Middle frontal gyrus (tissue), 1 donor: ENCODE measurements around the gene BMPR1B.

Experiments used
- DNase-seq: peaks from one replicate; pipeline ENCODE4 v3.0.0-alpha.2; 2015; ENCODE audit warnings: low spot score; ENCODE audit errors: extremely low spot score

Gene BMPR1B

DNA sequence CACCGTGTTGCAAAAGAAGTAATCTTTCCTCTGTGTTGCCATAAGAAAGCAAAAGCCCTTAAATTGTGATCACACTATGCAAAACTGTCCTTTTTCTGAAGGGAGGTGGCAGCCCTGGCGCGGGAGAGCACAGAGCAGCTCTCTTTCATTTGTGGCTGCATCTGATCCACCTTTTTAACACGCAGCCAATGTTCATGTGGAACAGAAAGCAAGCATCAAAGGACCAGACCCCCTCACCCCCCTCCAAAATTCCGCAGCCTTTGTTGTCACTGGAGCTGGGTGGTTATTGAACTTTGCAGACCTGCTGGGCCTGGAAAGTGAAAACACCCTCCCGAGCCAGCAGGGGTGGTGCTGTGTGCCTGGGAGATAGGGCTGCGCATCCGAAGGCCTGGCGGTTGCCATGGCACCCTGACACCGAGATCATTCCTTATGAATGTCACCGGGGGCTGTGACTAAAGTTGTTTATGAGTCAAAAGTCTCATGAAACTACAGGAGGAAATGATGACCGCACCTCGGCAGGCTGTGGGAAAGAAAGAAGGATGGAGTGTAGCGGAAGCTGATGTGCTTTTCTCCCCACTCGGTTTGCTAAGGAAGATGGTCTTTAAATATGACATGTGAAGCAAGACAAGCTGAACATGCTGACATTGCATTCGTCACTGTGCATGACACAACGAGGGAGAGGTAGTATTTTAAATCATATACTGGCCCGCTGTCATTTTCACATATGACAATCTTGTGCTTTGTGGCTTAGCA lies 423.7 kb downstream of the BMPR1B start:
- DNase-seq, result no peak

DNA sequence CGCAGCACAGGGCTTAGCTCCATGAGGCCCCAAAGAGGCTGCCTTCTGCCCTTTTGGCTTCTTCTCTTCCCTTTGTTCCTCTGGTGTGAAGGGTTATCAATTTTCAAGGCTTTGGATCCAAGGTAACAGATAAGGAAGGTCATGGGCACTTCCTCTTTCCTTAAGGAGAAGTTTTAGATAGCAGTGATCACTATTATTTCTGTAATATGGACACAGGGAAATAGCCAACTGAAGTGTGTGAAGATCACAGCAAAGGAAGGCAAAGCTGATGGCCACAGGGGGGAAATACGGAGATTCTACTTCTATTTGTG lies 424.2 kb downstream of the BMPR1B start:
- no peak for DNase-seq

DNA sequence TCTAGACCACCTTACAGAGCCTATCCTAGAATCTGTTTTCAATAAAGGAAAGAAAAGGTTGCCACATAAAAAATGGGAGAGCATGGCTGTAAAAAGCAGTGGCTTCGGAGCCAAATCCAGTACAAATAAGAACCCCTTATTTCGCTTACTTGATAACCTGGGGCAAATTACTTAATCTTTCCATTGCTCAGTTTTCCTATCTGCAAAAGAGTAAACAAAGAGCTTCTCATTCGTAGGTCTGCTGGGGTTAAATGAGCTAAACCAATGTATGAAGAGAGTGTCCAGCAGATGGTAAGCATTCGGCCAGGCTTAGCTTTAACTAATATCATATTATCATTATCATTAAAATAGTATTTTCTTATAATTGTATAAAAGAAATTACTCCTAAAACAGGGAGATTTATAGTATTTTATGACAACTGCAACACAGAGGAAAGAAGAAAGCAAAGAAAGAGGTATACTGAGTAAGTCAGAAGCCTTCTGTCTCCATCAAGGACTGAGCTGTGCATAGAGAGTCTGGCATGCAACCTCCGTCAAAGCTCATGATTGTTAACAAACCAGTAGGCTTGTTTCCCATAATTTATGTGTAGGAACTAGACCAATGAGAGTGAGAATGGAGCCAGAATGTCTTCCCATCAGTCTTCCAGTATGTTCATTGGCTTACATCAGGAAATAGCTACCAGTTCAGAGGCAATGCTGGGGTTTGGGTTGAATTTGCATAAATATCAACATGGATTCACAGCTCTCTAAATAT lies 426.1 kb downstream of the BMPR1B start:
- no peak for DNase-seq

DNA sequence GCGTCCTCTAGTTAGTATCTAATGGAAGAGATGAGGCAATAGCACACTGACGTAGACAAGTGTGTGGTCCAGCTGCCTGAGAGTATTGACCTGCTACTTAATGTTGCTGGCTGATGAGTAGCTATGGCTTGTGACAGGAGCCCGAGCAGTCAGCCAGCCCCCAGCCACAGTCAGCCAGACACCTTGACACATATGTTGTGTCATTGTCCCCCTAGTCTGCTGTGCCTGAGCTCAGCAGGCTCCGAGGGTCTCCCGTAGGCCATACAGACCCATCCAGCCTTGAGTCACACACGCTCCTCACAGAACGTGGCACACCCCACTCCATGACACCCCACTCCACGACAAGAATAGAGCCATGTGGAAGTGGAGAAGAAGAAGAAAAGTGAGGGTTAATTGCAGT lies 428.9 kb downstream of the BMPR1B start:
- no peak for DNase-seq

DNA sequence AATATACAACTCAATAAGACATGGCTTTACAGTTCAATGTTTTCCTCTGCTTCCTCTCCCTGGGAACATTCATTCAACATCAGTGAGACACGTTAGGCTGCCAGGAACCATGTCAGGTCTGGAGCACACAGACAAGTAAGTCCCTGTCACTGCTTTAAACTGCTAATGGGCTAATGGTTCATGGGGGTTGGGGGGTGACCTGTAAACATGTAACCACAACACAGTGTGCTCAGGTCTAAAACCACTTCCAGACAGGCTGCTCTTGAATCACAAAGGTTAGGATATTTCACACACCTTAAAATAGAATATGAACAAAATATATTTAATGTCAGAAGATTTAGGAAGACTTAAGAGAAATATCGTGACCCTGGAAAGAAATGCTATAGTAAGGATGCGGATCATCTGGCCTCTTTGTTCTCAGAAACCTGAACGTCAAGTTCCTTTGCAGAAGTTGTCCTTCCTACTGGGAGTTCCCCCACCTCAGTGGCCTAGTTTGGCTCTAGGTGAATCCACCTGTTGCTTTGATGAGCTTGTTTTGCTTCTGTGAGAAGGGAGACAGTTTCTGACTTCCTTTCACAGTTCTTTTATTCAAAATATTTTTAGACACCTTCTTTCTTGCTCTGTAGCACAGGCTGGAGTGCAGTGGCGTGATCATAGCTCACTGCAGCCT lies 431.1 kb downstream of the BMPR1B start:
- DNase-seq, result no peak

DNA sequence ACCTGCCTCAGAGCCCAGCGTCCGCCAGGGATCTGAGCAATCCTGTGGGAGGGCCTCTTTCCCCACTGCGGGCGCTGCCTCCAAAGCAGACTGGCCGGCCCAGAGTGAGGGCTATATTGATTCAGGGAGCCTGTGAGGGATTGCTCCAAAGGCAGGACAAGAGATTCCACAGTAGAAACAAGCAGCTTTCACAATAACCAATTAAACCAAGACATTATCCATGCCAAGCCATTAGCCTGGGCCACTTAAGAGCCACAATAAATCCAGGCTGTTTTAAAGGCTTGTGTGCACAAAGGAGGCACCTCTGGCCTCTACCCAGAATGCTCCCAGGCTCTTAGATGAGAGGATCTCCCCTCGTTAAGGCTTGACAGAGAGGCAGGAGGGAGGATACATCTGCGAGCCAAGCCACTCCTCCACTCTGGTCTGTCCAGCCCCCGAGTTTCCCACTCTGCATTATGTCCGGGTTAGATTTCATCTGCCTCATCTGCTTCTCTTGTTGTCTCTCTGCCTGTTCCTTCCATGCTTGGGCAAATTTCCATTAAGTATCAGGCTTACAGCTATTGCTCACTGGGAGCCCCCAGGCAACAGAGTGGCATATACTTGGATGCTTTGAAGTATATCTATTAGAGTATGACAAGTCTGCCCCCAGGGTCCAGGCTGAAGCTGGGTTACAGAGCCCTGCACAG lies 433.1 kb downstream of the BMPR1B start:
- no peak for DNase-seq

DNA sequence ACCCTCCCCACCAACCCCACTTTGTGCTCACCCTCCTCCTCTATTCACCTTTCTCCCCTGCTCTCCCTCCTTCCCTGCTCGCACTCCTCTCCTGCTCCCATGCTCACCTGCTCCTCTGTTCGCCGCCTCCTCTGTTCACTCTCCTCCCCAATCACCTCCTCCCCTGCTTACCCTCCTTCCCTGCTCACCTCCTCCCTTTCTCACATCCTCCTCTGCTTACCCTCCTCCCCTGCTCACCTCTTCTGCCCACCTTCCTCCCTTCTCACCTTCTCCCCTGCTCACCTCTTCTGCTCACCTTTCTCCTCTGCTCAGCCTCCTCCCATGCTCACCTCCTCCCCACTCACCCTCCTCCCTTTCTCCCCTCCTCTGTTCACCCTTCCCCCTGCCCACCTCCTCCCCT lies 433.8 kb downstream of the BMPR1B start:
- DNase-seq, result no peak

DNA sequence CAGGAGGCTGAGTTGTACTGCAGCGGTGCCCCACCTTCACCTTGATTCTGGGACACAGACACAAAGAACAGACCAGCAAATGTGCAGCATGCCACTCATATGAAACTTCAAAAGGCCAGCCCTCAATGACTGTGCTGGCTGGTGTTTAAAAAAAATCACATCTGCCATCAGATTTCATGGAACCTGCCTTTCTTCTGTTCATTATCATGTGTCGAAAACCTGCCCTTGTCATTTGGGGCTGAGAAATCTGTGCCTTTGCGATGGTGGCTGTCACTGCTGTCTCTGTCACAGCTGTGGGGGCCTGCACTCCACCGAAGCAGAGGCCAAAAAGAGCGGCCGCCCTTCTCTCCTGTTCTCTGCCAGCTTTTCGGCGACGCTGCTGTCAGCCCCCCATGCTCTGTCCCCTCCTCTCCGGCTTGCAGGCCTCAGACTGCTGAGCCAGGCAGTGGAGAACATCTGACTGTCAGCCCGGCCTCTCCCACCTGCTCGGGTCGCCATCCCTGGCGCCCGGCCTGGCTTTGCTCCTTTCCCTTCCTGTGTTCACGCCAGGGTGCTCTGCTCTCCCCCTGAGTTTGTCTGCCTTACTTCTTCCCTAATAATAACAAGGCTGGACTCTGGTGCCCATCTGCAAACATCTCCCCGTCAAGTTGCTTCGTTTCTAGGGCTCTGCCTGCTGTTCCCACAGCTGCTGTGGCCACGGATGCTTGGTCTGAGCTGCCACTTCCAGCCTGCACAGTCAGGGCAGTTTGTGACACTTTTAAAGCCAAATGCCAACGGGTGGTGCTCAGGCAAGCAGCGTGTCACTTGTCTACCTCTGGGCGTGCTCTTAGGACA lies 435.9 kb downstream of the BMPR1B start:
- no peak for DNase-seq

DNA sequence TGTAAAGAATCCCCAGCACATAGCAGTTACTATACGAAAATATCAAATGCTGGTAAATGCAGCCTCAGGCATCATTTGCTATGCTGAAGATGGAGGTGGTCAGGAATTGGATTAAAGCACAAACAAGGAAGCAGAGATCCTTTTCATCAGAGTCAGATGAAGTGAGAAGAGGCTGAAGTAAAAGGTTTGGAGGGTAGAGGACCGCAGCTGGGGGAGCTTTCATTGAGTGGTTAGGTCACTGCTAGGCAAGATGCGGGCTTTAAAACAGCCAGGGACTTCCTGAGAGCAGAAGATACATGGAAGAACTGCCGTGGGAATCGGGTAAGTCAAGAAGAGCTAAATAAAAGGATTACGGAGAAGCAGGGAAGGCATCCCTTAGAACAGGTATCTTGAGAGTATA lies 439.6 kb downstream of the BMPR1B start:
- no peak for DNase-seq

DNA sequence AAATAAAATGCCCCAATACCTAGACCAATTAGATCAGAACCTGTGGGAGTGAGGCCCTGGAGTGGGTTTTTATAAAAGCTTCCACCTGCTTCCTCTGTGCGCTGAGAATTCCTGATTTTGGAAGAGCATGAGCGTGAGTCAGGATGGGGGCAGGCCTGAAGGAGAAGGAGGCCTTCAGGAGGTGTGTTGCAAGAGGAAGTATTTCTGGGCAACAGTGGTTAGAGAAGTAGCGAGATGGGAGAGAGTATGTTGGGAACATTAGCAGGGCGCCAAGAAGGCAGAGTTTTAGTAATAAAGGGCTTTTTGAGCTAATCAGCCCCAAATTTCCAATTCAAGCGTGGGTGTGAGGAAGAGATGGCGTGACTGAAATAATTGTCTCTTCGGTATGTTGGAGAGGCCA lies 441.2 kb downstream of the BMPR1B start:
- no peak for DNase-seq

DNA sequence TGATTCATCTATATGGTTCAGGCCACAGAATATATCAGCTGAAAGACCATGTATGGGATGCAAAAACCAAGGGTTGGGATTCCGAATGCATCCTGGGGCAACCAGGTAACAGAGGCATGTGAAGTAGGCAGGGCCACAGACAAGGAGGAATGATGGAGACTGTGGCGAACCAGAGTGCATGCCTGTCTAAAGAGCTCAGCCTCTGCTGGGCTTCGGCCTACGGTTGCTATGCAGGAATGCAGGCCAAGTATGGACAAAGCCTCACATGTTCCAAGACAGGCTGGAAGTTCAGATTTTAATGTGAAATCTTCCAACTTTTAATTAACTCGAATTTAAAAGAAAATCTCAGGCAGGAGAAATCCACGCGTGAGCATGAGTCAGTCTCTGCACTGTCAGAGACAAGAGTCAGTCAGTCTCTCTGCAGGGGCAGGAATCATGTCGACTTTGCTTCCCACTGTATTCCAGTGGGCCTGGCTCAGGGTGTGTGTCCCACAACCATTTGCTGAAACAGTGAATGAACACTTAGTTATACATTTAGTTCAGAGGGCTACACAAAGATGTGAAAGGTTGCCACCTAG lies 446.6 kb downstream of the BMPR1B start:
- no peak for DNase-seq

DNA sequence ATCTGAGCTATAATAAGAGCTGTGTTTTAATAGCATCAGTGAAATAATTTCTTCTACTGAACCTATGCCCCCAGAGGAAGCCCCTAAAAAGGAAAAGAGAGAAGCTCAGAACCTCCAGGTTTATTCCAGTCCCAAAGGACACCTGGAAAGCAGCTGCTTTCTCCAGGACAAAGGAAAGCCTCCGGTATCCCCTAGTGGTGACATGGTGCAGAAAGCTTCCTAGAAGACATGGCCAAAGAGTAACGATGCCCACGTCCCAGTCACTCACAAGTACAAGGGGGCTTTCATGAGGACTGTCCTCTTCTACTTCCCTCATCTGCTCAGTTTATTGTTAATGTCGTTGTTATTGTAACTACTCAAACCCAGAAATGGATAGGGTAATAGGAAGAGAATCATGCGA lies 447.1 kb downstream of the BMPR1B start:
- no peak for DNase-seq
